ENCODE measurements around the gene PPP2R5E.
"Not testable (repeated sequence)": the region's sequence is repeated elsewhere in the genome, so short reads cannot be mapped to it uniquely, and the experiment has no call there.

Gene PPP2R5E

DNA sequence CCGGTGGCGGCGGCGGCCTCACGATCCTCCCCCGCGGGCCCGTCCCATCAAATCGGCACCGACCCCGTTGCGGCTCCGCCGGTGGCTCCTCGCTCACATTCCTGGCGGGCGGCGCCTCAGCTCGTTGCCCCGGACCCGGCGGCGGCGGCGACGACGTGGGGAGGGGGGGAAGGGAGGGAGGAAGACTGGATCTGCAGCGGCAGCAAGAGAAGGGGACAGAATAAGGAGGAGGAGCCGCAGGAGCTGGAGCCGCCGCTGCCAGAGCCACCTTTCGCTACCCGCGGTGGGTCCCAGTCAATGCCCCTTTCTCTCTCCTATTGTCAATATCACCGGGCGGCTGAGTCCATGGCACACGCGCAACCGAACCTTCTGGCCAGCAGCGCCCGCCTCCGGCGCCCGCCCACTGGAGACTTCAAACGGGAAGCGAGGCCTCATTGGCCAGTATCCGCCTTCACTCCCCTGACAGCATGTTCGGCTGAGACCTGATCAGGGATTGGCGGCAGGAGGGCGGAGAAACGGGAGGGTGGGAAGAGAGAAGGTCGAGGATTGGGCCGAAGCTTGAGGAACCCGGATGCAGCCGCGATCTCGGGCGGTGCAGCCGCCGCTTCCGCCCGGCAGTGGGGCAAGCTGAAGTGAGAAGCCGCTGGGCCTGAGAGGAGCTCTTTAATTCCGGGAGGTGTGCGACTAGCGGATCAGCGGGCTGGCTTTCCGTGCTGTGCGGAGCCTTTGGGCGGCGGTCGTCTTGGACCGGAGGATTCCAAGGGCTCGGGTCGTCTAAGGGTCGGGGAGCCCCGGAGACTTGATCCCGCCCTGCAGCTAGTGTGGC, at the start of gene PPP2R5E:
Gene PPP2R5E, minus strand, starts transcription at position 378 of the 826 bp plus-strand sequence. CDS start 3,692 bp downstream, outside the sequence.
- DNase-seq (ENCODE audit: low spot score) = peak; percentile 100

DNA sequence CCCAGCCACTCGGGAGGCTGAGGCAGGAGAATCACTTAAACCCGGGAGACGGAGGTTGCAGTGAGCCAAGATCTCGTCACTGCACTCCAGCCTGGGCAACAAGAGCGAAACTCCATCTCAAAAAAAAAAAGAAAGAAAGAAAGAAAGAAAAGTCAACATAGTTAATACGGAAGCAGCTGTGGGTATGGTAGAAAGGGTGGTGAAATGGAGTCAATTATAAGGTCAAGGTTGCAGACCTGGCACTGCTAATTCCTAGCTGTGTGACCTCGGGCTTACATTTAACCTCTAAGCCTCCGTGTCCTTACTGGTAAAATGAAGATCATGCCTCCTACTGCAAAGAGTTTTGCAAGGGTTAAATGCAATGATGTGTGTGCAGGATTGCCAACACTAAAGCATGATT, 39.9 kb upstream of the PPP2R5E start:
- DNase-seq (ENCODE audit: low spot score) = not testable (repeated sequence)

DNA sequence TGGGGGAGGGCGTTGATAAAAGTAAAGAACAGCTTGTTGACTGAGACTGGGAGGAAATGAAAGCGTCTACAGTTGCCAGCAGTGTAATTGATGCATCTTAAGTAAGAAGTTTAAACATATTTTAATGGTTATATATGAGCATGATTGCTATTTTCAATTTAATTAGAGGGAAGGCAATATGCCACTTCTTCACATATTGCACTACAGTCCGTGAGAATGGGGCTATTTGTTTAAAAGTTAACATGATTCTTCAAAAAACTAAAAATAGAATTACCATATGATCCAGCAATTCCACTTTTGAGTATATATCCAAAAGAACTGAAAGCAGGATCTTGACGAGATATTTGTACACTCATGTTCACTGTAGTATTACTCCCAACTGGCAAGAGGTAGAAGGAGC, 38.3 kb upstream of the PPP2R5E start:
- no peak for DNase-seq (ENCODE audit: low spot score)

DNA sequence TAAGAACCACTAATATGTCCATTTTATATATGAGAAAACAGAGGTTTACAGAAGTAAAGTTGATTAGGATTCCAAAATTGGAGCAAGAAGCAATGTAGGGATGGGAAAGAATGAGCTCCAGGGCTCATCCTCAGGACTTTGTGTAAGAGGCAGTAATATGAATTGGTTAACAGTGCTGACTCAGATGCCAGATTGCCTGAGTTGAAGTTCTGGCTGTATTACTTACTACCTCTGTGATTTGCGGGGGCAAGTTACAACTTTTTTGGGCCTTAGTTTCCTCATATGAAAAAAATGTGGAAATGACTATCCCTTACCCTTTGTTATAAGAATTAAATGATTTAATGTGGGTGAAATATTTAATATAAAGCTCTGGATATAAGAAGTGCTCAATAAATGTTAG, 35.1 kb upstream of the PPP2R5E start:
- peak; percentile 20 for DNase-seq (ENCODE audit: low spot score)

DNA sequence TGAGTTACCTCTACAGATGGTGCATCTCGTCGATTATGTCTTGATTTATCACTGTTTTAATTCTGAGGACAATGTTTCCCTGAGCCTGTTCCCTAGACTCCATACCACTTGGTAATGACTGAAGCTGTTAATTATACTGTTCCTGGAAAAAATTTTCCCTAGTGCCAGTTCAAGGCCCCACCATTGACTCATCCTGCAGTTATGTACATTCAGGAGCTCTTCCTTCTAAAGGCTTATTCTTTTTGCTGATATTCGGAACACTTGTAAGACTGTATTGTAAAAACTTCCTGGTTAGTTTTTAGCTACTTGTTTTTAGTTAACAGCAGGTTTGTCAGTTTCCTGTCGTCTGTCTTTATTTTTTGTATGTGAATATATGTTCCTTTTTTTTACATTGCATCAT, 30.4 kb upstream of the PPP2R5E start:
- DNase-seq (ENCODE audit: low spot score) = no peak

DNA sequence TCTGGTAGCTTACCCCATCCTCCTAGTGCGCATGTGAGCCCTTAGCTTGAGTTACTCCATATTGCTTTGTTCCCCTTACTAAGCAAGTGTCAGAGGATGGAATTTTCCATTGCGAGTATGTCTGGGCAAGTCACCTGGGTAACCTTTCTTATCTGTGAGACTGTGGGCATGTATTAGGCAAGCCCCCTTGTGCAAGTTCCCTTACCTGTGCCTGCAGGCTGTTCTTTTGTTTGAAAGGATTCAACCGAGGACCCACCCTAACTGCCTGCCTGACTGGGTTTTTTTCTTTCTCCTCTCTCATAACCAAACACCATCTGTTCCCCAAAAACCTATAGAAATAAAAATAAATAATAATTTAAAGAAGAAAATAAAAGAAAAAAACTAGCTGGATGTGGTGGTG, 22.3 kb upstream of the PPP2R5E start:
- no peak for DNase-seq (ENCODE audit: low spot score)

DNA sequence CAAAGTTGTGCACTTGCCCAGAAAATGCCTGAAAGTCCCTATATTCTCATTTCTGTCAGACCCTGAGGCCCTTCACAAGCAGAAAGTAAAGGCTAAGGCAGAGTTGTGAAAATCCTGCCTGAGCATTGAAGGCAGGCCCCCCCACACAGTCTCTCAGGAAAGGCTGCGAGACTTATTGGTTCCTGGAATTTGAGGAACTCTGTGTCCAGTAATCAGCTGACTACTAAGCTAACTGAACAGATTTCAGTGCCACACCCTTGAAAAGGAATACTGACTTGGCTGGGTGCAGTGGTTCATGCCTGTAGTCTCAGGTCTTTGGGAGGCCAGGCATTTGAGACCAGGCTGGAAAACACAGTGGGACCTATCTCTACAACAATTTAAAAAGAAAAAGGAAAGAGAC, 21.1 kb upstream of the PPP2R5E start:
- no peak for DNase-seq (ENCODE audit: low spot score)

DNA sequence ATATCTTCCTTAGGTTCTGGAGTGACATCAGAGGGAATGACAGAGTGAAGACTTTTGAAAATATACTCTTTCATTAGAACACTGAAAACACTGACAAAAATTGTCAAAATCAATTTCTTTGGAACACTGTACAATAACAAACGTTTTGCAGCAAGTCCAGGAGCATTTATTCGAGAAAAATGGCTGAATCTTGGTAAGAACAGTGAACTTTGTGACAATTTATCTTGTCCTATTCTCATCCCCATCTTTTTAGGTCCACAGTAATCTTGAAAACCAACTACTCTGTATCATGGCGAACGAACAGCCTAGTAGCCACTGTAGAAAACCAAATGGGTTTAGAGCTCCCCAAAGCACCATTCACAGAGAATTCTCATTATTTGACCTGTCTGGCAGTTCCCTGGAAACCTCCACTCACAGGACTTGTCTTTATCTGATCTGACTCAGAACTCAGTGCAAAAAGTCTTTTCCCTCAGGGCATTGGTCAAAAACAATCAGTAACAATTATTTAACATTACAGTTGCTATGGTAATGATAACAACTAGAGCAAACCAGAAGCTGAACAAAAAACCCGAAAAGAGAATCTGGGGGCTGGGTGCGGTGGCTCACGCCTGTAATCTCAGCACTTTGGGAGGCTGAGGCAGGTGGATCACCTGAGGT, 20.3 kb upstream of the PPP2R5E start:
- DNase-seq (ENCODE audit: low spot score) = no peak

DNA sequence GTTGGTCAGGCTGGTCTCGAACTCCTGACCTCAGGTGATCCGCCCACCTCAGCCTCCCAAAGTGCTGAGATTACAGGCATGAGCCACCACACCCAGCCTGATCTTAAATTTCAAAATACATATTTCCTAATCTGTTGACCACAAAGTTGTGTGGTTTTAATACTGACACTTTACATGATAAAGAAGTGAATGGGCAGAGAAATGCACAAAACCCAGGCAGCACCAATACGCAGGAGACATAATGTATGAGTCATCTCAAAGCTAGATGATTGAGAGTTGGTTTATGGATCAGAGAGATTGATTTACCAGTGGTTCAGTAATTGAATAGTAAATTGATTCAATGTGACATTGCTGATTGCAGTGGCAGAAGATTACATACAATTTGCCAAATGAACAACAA, 19.2 kb upstream of the PPP2R5E start:
- no peak for DNase-seq (ENCODE audit: low spot score)

DNA sequence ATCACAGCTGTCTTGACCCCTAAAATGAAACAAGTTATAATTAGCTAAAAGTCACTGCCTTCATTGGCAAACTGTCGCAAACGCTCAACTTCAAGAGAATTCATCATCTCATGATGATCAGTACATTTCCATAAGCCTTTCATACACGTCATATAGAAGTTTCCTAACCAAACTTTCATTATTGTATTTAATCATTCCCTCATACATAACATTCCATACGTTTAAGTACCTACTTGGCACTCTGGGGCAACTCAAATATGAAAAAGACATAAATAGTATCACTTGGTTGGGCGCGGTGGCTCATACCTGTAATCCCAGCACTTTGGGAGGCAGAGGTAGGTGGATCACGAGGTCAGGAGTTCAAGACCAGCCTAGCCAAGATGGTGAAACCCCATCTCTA, 12.4 kb upstream of the PPP2R5E start:
- no peak for DNase-seq (ENCODE audit: low spot score)

DNA sequence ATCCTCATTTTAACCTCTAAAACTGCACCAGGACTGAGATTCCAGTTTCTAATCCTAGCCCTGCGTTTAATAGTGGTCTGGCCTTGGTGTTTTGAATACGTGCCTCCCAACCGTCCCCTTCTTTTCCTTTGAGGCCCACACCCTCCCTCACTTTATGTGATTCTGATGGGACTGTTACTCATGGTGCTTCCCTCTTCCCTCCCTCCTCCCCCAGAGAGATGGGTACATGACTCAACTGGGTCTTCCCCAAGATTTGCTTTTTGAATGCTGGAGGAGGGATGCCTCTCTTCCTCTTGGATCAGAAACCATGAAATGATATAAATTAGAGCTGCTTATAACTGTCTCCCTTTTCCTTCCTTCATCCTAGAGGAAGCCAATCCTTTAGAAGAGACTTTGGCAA, 8.2 kb upstream of the PPP2R5E start:
- no peak for DNase-seq (ENCODE audit: low spot score)

DNA sequence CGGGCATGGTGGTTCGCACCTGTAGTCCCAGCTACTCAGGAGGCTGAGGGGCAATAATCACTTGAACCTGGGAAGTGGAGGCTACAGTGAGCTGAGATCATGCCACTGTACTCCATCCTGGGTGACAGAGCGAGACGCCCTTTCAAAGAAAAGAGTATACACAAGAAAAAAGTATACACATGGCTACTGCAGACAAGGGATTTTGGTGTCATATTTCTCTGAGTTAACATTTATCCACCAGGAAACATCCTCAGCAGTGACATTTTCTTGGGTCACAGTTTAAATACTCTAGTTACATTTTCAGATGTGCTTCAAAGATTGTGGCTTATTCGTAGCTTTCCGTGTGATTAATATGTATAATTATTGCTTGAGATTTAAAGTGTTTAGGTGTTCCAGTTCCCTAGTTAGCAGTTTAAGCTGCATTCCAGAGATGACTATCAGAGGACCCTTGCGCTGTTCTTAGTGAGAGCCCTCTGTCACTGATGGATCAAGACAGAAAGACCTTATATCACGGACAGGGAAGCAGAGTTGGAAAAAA, 4.7 kb upstream of the PPP2R5E start:
- DNase-seq (ENCODE audit: low spot score) = no peak

DNA sequence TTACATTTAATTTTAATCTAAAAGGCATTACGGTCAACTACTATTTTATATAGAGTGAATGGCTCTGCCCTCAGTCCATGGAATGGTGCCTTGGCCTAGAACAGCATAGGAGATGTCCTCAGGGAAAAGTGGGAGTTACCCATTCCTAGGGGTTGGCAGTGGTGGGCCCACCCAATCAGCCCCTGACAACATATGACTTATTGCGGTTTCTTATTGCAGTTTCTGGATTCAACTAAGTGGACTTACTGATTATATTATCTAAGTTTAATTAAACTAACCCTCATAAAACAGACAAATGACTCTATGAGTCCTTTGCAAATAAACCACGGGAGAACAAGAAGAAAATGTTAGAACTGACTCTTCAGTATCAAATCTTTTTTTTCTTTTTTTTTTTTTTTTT, 2.3 kb upstream of the PPP2R5E start:
- DNase-seq (ENCODE audit: low spot score) = no peak

DNA sequence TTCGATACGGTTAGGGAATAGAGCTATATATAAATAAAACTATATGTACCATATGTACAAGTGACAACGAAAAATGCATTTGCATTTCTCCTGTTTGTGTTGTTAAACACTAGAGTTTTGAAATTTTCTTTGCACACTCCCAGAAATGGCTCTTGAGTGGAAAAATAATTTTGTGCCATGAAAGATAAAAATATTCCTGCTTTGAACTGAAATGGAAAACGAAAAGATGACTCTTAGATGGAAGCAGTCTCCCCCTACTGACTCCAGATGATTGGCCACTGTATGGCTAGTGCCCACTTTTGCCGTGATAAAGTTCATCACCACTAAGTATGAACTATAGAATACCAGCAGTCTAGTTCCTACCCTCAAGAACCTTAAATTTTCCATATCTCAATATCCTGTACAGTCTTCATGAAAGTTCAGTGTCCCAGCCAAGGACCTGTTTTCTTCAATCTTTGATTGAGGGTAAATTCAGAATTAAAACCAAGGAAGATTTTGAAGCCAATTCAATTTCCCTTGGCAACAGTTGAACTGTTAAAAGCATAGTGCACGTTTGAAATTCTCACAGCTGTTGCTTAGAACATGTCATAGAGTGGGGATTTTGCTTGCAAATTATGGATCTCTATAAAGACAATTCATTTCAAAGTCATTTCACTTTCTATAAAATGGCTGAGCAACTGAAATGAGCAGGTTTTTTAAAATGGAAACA, 1.6 kb upstream of the PPP2R5E start:
- peak; percentile 35 for DNase-seq (ENCODE audit: low spot score)

DNA sequence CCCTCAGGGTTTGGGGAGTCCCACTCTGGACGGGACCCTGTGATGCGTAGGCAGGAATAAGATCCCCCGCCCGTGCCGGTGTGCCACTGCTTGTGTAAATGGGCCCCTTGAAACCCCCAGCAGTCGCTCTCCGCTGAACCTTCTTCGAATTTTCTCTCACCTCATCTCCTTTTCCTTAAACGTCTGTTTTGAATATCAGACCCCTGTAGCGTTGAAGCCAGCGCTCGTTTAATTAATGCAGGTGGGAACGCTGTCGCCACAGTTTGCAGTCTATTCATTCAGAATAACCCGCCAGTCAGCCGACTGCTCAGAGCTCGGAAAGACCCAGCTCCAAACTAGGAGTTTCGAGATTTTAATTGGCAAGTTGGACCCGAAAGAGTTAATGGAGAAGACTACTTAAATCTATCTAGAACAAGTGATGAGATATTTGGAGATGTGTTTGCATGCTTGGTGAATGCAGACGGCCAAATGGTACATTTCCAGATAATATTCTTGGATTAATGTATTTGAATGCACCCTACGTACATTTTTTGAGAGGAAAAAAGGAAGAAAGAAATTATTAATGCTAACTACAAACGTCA, 739 bp upstream of the PPP2R5E start:
- no peak for DNase-seq (ENCODE audit: low spot score)

DNA sequence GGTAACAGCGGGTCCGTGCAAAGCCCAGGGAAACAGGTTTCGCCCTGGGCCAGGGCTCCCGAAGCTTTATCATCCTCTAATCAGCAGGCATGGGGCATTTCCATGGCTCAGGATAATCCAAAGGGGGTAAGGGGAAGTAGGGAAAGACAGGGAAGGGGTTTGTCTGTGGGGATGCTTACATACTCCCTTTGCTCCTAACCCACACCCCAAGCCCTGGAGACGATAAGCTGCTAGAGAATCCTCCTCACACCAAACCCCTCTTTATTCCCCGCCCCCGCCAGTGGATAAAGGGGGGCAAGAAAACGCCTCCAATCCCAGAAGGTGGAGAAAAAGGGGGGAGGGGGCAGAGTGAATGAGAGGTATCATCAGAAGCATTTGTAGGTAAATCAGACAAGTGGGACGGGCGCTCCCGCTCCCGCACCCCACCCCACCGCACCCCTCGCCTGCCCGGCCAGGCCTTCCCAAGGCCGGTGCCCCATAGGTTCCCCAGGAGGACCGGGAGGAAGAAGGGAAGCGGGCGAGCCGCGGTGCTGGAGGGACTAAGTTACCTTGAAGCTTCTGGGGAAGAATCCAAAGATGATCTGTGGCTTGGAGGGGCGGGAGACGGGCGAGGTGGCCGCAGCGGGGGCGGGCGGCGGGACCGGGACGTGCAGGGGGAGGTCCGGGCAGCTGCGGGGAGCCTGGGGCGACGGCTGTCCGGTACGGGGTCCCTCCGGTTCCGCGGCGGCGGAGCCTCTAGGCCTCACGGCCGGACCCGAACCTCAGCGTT, 762 bp downstream of the PPP2R5E start:
- DNase-seq (ENCODE audit: low spot score) = no peak

DNA sequence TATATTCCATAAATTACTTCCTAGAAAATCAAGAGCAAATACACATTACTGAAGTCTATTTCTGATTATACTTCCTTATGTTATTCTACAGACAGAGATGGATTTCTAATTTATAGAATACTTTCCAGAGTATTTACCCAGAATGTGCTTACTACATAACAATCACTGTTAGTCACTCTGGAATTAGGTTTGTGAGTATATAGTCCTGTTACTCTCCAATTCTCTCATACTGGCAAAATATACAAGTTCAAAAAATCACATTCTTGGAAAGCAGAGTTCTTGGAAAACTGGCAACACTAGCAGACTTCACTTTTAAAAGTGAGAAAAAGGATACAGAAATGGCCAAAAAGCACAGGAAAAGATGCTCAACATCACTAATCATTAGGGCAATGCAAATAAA, 7.3 kb downstream of the PPP2R5E start:
- no peak for DNase-seq (ENCODE audit: low spot score)

DNA sequence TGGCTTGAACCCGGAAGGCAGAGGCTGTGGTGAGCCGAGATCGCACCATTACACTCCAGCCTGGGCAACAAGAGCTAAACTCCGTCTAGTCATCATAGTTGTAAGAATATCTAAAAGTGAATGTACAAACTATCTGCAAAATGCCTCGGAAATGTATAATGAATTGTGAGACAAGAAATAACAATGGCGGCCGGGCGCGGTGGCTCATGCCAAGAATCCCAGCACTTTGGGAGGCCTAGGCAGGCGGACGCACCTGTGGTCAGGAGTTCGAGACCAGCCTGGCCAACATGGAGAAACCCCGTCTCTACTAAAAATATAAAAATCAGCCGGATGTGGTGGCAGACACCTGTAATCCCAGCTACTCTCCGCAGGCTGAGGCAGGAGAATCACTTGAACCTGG, 9.7 kb downstream of the PPP2R5E start:
- no peak for DNase-seq (ENCODE audit: low spot score)

DNA sequence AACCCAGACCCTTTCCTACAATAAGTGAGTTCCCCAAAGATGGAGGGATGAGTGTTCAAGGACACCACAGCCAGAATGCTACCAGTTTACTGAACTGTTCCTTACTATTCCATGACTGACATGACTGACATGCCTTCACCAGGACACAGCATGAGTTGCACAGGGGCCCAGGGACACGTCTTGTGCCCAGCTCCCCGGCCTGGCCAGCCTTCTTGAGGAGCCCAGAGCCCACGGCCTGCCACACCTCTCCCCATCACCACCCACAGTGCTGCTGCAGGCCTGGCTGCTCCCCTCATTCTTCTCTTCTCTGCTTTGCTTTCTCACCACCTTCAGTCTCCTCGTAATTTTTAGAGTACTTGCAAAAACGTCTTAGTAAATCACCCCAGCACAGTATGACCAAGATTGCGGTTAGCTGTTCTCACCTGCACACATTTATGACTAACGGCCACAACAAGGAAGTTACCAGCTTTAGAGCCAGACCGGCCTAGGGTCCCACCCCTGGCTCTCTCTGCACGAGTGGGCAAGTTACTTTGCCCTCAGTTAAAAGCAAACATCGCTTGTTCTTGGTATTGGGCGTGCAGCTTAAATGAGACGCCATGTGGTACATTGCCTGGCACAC, 18.5 kb downstream of the PPP2R5E start:
- DNase-seq (ENCODE audit: low spot score) = no peak

DNA sequence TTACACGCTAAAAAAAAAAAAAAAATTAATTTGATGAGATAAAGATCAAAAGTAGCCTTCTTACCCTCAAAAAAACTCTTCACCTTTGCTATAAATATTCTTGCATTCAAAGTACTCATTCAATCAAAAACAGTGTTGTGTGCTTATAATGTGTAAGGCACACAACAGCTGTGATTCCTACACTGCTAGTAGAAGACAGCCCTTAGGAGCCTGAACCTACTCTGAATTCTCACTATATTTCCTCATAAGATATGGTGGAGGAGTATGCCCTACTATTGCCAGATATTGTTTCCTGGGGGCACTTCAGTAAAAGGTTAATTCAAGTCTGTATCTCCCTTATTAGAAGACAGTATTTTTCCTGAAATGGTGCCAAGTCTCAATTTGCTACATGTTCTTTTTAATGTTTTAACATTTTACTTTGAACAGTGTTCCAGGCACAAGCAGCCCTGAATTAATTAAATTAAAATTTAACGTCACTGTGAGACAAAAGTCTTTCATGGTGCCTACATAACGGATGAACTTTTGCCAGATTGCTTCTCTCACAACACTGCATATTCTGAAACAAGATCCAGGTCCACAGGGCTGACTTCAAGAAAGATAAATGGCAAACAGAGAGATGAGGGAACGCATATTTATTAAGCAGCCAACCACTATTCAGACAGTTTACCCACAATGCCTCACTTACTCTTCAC, 19.3 kb downstream of the PPP2R5E start:
- DNase-seq (ENCODE audit: low spot score) = no peak

DNA sequence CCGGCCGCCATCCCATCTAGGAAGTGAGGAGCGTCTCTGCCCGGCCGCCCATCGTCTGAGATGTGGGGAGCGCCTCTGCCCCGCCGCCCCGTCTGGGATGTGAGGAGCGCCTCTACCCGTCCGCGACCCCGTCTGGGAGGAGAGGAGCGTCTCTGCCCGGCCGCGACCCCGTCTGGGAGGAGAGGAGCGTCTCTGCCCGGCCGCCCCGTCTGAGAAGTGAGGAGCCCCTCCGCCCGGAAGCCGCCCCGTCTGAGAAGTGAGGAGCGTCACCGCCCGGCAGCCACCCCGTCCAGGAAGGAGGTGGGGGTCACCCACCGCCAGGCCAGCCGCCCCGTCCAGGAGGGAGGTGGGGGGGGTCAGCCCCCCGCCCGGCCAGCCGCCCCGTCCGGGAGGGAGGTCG, 20.7 kb downstream of the PPP2R5E start:
- not testable (repeated sequence) for DNase-seq (ENCODE audit: low spot score)

All from Ammon's horn (tissue), 1 donor.